DMS114 treated with DMSO at 0.1 percent for 48 hours (cell line): ENCODE measurements around the gene APOL4.
"Not testable (repeated sequence)": the region's sequence is repeated elsewhere in the genome, so short reads cannot be mapped to it uniquely, and the experiment has no call there.

Experiments used
- DNase-seq: peaks from one replicate; lab custom pipeline; 2025; ENCODE audit not compliant: unreplicated experiment; lab: John Stamatoyannopoulos, UW

APOL4 gene

GRCh38 chr22:36208914-36209313, 7.3 kb upstream of the APOL4 start:
- DNase-seq, result no peak

DNA sequence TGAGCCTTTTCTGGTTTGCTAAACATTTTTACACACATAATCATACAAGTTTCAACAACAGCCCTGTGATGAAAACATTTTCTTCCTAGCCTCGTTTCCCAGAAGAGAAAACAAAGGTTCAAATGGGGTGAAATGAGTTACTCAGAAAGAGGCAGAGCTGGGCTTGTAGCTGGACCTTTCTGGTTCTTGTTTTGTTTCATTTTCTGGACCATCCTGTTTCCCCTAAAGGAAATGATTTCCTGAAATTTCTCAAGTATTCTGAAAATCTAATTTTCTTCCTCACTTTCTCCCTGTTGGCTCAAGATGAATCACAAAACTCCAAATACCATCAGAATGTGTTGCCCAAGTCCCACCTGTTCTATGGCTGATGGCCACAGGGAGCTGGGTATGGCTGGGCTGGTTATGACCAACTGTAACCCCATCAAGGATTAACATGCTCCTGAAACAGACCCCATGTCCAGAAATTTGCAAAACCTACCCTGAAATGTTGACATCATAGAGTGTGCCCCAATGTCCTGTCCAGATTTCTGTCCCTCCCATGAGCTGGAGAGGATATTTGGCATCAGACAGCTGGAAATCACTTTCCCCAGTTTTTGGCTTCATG, 6.7 kb upstream of the APOL4 start:
- DNase-seq, result no peak

GRCh38 chr22:36206255-36206654, 4.6 kb upstream of the APOL4 start:
- DNase-seq, result no peak

GRCh38 chr22:36205573-36205972, 4.0 kb upstream of the APOL4 start:
- DNase-seq, result not testable (repeated sequence)

GRCh38 chr22:36204632-36205015, 3.0 kb upstream of the APOL4 start:
- no peak for DNase-seq

GRCh38 chr22:36204001-36204631, 2.5 kb upstream of the APOL4 start:
- no peak for DNase-seq

GRCh38 chr22:36203441-36203840, 1.8 kb upstream of the APOL4 start:
- DNase-seq, result not testable (repeated sequence)

DNA sequence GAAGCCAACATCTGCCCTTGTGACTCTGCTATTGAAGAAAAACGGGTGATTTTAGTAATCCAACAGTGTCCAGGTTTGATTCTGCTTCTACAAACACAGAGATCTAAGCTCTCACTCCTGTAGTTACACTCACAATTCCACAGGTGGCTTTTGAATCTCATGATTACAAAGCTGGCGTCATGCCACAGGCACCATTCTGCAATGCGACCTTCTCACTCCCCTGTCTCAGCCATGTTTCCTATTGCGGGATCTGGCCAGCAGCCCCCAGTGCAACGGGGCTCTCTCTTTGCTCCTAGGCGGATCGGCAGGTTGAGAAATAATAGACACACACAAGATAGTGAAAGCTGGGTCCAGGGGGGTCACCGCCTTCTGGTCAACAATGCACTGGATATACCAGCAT, 1.3 kb upstream of the APOL4 start:
- DNase-seq, result not testable (repeated sequence)

GRCh38 chr22:36201025-36201424, 584 bp downstream of the APOL4 start:
- not testable (repeated sequence) for DNase-seq

- no peak for DNase-seq
Measured at GRCh38 chr22:36199001-36199551, 2.5 kb downstream of the APOL4 start.

- no peak for DNase-seq
Measured at GRCh38 chr22:36198536-36198935, 3.1 kb downstream of the APOL4 start.

GRCh38 chr22:36197514-36198146, 4.0 kb downstream of the APOL4 start:
- DNase-seq, result no peak

DNA sequence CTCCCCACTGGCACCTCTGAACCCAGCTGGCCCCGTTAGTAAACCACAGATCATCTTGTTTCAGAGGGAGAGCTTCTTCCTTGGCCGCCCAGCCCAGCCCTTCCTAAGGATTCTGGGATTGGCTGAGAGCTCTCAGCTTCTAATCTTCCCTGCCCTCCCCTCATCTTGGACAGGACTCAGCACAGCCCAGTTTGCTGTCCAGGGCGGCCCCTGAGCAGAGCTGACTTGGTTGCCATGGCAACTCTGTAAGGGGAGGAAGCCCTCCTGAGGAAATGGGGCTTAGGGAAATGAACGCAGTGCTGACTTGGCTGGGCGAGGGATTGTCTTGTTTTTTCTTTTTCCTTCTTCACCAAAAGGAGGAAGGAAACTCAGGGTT, 4.6 kb downstream of the APOL4 start:
- no peak for DNase-seq

- DNase-seq, result no peak
Measured at GRCh38 chr22:36196254-36197064, 5.2 kb downstream of the APOL4 start.

DNA sequence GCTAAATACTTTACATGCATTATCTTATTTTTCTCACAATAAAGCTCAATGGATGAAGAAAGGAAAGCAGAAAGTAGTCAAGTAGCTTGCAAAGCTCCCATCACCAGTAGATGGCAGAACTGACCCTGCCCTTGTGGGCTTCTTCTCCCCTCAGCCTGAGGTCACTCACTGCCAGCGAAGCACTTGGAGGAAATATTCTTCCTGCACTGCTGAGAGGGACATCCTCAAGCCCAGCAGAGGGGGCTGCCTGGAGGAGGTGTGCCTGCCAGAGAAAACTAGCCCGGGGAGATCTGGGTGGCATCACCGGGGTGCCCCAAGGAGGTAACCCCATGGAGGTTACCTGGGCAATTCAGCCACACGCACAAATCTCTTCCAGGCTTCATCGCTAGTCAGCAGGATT, 6.6 kb downstream of the APOL4 start:
- DNase-seq, result no peak

DNA sequence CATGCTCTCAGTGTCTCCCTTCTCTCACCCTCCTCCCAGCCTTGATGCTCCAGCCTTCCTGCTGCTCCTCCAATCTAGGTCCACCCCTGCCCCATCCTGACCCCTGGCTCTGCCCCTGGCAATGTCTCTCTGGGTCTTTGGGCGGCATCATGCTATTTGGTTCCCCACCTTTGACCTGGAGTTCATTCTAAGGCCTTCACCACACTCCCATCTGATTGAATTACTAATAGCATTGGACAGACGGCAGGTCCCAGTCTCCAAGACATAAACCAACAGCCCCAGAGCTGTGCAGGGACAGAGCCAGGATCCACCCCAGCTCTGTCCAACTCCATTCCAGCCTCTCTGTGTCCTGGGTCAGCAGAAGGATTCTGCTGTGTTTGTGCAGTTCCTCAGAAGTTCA, 7.2 kb downstream of the APOL4 start:
- DNase-seq, result no peak

DNA sequence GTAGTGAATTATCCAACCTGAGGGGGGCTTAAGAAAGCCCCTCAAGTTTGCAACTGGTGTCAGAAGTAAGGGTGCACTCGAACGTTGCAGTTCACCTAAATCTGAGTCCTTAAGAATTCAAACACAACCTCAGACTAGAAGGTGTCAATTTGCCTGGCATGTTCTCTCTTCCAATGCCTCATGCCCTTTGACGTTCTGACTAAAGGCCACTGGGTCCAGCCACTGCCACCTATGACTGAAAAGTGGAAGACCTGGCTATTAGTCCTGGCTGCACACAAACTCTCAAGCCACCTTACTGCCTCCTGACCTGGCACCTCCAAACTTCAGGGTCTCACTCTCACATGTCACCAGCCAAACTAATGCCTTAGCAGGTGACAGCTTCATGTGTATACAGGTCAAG, 8.0 kb downstream of the APOL4 start:
- DNase-seq, result no peak

DNA sequence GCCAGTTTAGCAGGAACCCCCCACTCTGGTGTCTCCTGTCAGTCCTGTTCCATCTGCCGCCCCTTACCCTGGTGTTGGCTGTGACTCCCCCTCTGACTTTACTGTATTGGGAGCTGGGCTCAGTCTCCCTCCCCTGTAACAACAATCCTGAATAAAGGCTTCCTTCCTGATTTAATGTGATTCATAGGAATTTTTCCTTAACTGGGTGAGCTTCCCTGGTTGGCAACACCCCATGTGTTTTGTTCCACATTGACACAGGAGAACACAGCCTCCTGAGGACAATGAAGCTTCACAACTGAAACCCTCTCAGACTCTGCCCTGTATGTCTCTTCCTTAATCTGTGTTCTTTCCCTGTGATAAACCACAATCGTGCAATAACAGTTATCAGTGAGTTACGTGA, 8.4 kb downstream of the APOL4 start:
- DNase-seq, result no peak

- DNase-seq, result no peak
Measured at GRCh38 chr22:36192542-36192941, 9.1 kb downstream of the APOL4 start.

DNA sequence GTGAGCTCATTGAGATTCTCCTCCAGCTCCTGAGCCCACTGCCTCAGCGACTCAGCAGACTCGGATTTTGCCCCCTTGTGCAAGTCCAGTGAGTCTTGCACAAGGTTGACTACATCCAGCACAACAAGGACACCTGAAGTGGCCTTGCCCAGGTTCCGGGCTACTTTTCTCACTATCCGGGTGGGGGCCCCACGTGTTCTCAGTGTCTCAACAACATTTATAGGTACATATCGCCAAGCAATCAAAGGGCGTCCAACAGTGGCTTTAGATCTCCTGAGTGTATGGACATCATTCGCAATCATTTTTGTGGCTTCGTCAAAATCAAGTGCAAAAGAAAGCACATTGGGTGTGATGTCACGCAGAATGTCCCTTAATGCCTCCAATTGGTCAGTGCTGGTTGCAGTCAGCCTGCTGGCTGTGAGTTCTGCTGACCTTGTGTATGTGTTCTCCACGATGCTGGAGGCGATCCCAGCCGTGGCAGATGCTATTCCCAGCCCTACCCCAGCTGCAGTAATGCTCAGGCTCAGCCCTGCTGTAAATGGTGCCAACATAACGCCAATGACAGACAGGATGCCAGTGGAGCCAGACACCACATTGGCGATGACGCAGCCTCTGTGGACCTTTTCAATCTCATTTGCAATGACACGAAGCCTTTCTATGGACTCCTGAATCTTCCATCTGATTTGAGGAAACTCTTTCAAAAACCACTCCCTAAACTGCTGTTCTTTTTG, 10.3 kb downstream of the APOL4 start:
- DNase-seq, result no peak

- DNase-seq, result not testable (repeated sequence)
Measured at GRCh38 chr22:36187862-36188261, 13.7 kb downstream of the APOL4 start.
